Measurements from ENCODE around the gene HIGD2A.

Gene HIGD2A

DNA sequence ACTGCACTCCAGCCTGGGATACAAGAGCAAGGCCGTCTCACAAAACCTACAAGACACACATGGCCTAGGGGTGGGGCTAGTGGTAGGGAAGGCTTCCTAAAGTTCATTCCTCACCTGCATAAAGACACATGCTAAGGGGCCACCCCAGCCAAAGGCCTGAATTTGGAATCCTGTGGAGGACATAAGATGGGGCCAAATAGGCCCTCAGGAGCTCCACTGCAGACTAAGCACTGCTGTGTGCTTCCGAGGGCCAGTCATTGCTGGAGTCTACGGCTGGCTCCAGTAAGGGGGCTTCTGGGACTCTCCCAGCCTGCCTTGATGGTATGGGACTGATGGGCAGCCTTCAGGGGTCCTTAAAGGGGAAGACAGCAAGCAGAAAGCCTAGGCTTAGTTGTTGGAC is 5.8 kb upstream of the HIGD2A start:
- TF ChIP-seq, protein P1, sequence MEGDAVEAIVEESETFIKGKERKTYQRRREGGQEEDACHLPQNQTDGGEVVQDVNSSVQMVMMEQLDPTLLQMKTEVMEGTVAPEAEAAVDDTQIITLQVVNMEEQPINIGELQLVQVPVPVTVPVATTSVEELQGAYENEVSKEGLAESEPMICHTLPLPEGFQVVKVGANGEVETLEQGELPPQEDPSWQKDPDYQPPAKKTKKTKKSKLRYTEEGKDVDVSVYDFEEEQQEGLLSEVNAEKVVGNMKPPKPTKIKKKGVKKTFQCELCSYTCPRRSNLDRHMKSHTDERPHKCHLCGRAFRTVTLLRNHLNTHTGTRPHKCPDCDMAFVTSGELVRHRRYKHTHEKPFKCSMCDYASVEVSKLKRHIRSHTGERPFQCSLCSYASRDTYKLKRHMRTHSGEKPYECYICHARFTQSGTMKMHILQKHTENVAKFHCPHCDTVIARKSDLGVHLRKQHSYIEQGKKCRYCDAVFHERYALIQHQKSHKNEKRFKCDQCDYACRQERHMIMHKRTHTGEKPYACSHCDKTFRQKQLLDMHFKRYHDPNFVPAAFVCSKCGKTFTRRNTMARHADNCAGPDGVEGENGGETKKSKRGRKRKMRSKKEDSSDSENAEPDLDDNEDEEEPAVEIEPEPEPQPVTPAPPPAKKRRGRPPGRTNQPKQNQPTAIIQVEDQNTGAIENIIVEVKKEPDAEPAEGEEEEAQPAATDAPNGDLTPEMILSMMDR (conservative IDR thresholded peaks at IDR 0.05; ENCODE audit: low read depth, low read length), result no peak
- DNase-seq (ENCODE audit: low read depth), result no peak
- no peak overlapping the region for H3K4me3 ChIP-seq (ENCODE audit: low read depth, low read length)

DNA sequence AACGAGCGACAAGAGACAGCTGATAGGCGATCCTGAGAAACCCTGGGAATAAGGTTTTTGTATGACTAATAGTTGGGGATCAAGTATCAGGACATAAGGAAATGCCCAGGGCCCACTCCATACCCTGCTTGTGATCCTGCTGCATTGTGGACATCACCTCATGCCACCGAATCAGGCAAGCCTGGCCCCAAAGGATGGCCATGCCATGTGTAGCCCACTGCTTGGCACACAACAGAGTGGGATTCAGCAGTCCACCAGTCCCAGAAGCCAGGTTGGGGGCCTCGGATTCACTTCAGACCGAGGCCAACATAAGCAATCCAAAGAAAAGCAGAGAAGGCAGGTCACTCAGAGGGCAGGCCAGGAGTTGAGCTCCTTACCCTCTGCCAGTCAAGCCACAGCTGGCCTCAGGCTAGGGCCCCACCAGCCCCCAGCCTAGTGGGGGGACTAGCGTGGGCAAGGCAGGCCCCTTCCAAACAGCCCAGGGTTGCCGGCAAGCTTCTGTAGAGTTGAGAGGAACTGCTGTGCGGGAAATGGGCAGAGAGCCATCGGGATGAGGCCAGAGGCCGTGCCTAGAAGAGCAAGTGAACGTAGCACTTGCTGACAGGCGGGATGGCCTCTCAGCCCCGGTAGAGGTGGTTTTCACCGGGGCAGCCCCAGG is 5.2 kb upstream of the HIGD2A start:
- TF ChIP-seq, protein P1 (conservative IDR thresholded peaks at IDR 0.05; ENCODE audit: low read depth, low read length), result no peak
- DNase-seq (ENCODE audit: low read depth), result no peak
- H3K4me3 ChIP-seq (ENCODE audit: low read depth, low read length), result no peak overlapping the region

DNA sequence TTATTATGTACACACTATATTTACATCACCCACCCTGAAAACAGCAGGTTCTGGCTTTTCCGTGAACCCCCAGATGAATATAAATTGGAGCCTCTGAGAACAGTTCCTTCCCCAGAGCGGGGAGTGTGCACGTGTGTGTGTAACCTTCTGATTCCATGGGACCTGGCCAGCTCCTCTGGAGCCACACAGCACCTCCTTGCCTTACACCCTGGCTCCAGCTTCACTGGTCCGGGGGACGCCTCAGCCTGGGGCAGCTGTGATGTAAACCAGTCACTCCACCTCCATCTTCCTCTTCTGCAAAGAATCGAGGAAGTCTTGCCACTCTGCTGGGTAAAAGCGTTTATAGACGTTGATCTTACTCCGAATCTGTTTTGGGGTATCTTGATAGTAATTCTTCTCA is 4.6 kb upstream of the HIGD2A start:
- TF ChIP-seq, protein P1 (conservative IDR thresholded peaks at IDR 0.05; ENCODE audit: low read depth, low read length), result no peak
- DNase-seq (ENCODE audit: low read depth), result no peak
- H3K4me3 ChIP-seq (ENCODE audit: low read depth, low read length), result no peak overlapping the region

DNA sequence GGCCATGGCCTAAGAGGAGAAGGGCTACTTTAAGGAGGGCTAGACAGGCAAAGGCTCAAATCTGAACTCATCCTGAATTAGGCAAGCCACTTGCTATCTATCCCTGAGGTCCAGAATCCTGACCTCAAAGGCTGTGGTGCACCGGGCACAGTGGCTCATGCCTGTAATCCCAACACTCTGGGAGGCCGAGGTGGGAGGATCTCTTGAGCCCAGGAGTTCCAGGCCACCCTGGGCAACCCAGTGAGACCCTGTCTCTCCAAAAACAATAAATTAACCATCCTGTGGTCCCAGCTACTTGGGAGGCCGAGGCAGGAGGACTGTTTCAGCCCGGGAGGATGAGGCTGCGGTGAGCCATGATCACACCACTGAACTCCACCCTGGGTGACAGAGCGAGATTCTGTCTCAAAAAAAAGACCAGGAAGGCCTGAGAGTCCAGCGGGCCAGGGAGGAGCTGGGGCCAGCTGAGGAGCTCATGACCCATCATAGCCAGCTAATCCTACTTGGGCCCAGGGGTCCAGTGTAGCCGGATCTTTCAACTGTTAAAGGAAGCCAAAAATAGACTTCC is 4.1 kb upstream of the HIGD2A start:
- DNase-seq (ENCODE audit: low read depth), result no peak
- no peak overlapping the region for H3K4me3 ChIP-seq (ENCODE audit: low read depth, low read length)
- TF ChIP-seq, protein P1 (conservative IDR thresholded peaks at IDR 0.05; ENCODE audit: low read depth, low read length), result no peak

DNA sequence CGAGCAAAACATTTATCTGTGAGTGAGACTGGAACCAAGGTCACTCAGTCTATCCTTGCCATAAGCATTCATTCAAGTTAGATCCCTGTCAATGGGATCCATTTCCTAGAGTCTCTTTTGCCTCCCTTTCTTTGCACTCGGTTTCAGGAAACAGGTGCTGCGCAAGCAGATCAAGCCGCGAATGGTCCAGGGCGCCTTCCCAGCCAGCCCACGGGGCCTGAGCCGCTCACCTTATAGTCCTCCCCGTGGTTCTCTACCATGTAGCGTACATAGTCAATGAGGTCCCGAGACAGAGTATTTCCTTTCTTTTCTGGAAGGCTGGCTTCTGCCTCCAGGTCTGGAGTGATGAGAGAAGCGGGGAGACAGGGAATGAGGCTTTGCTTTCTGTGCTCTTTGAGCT is 3.6 kb upstream of the HIGD2A start:
- TF ChIP-seq, protein P1 (conservative IDR thresholded peaks at IDR 0.05; ENCODE audit: low read depth, low read length), result no peak
- no peak overlapping the region for H3K4me3 ChIP-seq (ENCODE audit: low read depth, low read length)

DNA sequence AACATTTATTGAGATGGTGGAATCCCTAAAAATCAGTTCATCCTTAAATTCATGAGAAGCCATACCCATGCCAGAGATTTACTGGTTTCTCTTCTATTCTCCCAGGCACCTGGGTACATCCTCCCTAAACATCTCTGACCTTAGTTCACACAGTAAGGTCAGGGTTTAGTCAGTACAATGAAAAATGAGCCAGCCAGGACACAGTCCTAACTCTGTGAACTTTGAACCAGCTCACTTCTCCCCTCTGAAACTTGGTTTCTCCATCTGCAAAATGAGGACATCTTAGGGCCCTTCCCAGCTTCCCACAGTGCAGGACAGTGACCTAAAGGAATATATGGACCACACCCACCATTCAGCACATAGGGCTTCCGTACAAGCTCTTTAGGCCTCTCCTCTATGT is 2.1 kb upstream of the HIGD2A start:
- no peak for DNase-seq (ENCODE audit: low read depth)
- TF ChIP-seq, protein P1 (conservative IDR thresholded peaks at IDR 0.05; ENCODE audit: low read depth, low read length), result no peak
- no peak overlapping the region for H3K4me3 ChIP-seq (ENCODE audit: low read depth, low read length)

More for the DNA sequence above, 3.6 kb upstream of the HIGD2A start:
- DNase-seq (ENCODE audit: low read depth), result no peak

DNA sequence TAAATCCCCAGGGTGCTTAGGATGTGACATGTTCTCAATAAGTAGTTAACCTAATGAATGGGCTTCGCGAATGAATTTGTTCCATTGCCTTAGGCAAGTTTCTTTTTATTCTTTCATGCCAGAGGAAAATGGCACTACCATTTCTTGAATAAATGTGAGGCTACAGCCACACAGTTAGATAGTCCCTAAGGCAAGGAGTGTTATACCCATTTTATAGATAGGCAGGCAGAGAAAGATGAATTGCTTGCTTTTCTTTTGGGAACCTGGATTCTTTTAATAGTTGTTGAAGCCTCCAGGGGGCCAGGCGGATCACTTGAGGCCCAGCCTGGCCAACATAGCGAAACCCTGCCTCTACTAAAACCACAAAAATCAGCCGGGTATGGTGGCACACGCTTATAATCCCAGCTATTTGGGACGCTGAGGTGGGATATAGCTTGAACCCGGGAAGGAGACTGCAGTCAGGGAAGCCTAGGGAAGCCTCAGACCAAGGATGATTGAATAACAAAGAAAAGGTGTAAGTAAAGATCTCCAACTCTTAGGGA is 1.1 kb upstream of the HIGD2A start:
- H3K4me3 ChIP-seq (ENCODE audit: low read depth, low read length), result peak overlapping the region; percentile 92
- TF ChIP-seq, protein P1 (conservative IDR thresholded peaks at IDR 0.05; ENCODE audit: low read depth, low read length), result peak; percentile 30
- peak; percentile 27 for DNase-seq (ENCODE audit: low read depth)

Measured in choroid plexus epithelial cell (primary cell).